HepG2 (cell line): ENCODE measurements around the gene ZNF189. TPM values are rescaled to one million over a fixed set of nuclear protein-coding genes. Genes with fewer than 3 reads are reported as not detected.

Experiments used
- ATF1 ChIP-seq: IDR thresholded peaks from 2 replicates; pipeline ENCODE4 v1.6.1; 2016; ENCODE audit warnings: mild to moderate bottlenecking, control low read depth
- MED13 ChIP-seq: sonication (generic); formaldehyde crosslinking; IDR thresholded peaks from 2 replicates; pipeline ENCODE4 v1.5.0; 2020; ENCODE audit warnings: missing genetic modification reagents
- MXD3 ChIP-seq: IDR thresholded peaks from 2 replicates; pipeline ENCODE4 v1.6.1; 2016; ENCODE audit warnings: mild to moderate bottlenecking, missing biosample characterization, missing genetic modification reagents
- REST ChIP-seq, 2 experiments: IDR thresholded peaks; 2 replicates each; pipeline ENCODE4 v1.6.1; 2011 to 2012; ENCODE audit warnings: low read length in 2 of 2, borderline replicate concordance in 1 of 2, low read depth in 1 of 2, mild to moderate bottlenecking in 1 of 2, moderate library complexity in 1 of 2
- ZFP82 ChIP-seq: sonication (generic); formaldehyde crosslinking; IDR thresholded peaks from 2 replicates; pipeline ENCODE4 v1.5.1; 2020; ENCODE audit warnings: mild to moderate bottlenecking, missing genetic modification reagents, borderline replicate concordance
- ZNF101 ChIP-seq: sonication (generic); formaldehyde crosslinking; IDR thresholded peaks from 2 replicates; pipeline ENCODE4 v1.4.0; 2020; ENCODE audit warnings: mild to moderate bottlenecking, low read depth, missing genetic modification reagents, borderline replicate concordance
- ZNF605 ChIP-seq: sonication (generic); formaldehyde crosslinking; IDR thresholded peaks from 2 replicates; pipeline ENCODE4 v1.8.0; 2022; ENCODE audit warnings: mild to moderate bottlenecking, missing genetic modification reagents
- polyA plus RNA-seq, 8 experiments: library from polyadenylated mRNA; depleted of rRNA in 3 of 8; stranded (reverse) in 7 of 8; unstranded in 1 of 8; fragments of >200 nt; fragmentation: Illumina TruSeq in 4 of 8; extraction: Trizol in 4 of 8; gene quantifications; 2 replicates each; pipeline versions ENCODE4 v1.2.1 to v1.2.3, GENCODE V29; 2011 to 2016; ENCODE audit warnings: low read depth in 4 of 8, missing spikeins in 1 of 8, mixed read lengths in 1 of 8; ENCODE audit not compliant: insufficient read depth in 1 of 8
- total RNA-seq, 5 experiments: library from RNA; depleted of rRNA; stranded (reverse); fragments of >200 nt; fragmentation: Illumina TruSeq; extraction: Trizol; gene quantifications; 2 replicates each; pipeline ENCODE4 v1.2.3, GENCODE V29; 2016; ENCODE audit warnings: low read depth in 1 of 5

ZNF189 gene
- total and polyA plus RNA-seq, 2 of the 13 experiments (the other 11 are each of a cell fraction or from before 2014, with no cell fraction given): 8.4 to 50.0 TPM

GRCh38 chr9:101398930-101399642 is 435 bp downstream of the ZNF189 start (continued):
- TF ChIP-seq REST (IDR thresholded peaks at IDR 0.05; ENCODE audit: borderline replicate concordance in 1 of 2, low read depth in 1 of 2, low read length in 2 of 2) (0 out of 4 replicates have a peak, but pooled peaks of 1 of the 2 experiments have one; percentile 7), ZNF605 (CRISPR knock-in tag) (peak; percentile 37; the same call in 1 of the 2 replicates), MXD3 (CRISPR knock-in tag) (peak; percentile 28; the same call in 1 of the 2 replicates), ATF1 (CRISPR knock-in tag) (no peak), ZFP82 (0 out of 2 replicates have a peak, but pooled peaks have one; percentile 15), MED13 (CRISPR knock-in tag) (no peak), ZNF101 (CRISPR knock-in tag) (peak; percentile 50; the same call in 1 of the 2 replicates)
- TF ChIP-seq, all 625 proteins: peak for 62
